Mononuclear cell (primary cell): Measurements from ENCODE around the gene OR1I1. TPM values are rescaled to one million over a fixed set of nuclear protein-coding genes. Genes with fewer than 3 reads are reported as not detected.

Experiments
- H3K27me3 ChIP-seq: 2 replicates; pipeline ENCODE4 v1.6.0; 2011; ENCODE audit warnings: low read length, control low read depth; ENCODE audit not compliant: insufficient read depth
- H3K4me1 ChIP-seq: 2 replicates; pipeline ENCODE4 v1.5.1; 2011; ENCODE audit warnings: mild to moderate bottlenecking, low read length, control low read depth; ENCODE audit not compliant: insufficient read depth
- H3K4me3 ChIP-seq: 2 replicates; pipeline ENCODE4 v1.5.1; 2011; ENCODE audit warnings: mild to moderate bottlenecking, low read length, moderate library complexity
- H3K9me3 ChIP-seq: 2 replicates; pipeline ENCODE4 v1.5.1; 2011; ENCODE audit warnings: low read depth, mild to moderate bottlenecking, control low read depth, low read length
- total RNA-seq: library from RNA; depleted of rRNA; stranded (reverse); fragments of >200 nt; gene quantifications from one replicate; pipeline ENCODE4 v1.2.3, GENCODE V29; 2012

OR1I1 gene
- total RNA-seq, 1 donor = not detected

DNA sequence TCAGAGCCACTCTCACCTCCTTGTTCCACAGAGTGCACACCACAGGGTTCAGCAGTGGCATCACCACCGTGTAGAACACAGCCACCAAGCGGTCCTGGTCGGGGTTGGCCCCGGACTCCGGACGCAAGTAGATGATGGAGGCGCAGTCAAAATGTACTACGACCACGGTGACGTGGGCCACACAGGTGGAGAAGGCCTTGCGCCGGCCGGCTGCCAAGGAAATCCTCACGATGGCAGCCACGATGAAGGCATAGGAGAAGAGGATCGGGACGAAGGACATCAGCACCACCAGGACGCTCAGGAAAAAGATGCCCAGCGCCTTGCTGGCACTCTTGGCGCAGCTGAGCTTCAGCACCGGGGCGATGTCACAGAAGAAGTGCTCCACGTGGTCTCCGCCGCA is 59.1 kb downstream of the OR1I1 start:
- Histone ChIP-seq H3K9me3 (peaks cover 6% of the 10 kb centered on the region), H3K27me3 (no peaks in the 10 kb centered on the region), H3K4me1 (no peaks in the 10 kb centered on the region), H3K4me3 (no peak overlapping the region)

DNA sequence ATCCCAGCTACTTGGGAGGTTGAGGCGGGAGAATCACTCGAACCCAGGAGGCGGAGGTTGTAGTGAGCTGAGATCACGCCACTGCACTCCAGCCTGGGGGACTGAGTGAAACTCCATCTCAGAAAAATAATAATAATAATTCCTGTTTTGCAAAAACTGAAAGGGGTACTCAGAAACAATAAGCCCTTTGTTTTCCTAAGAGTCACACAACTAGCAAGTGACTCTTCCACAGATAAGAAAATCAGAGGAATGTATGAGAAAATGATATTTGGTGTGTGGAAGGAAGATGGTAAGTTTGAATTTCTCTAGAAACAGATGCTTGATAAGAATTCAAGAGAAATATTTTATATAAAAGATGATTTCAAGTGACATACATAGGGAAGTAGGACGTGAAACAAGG is 60.3 kb downstream of the OR1I1 start:
- H3K4me3 ChIP-seq = no peak overlapping the region
- H3K27me3 ChIP-seq = no peaks in the 10 kb centered on the region
- H3K4me1 ChIP-seq = no peaks in the 10 kb centered on the region
- H3K9me3 ChIP-seq = peaks cover 6% of the 10 kb centered on the region

Other genes with a start within 250 kb of the OR1I1 start
- gene OR7A5, start 247.0 kb upstream of the OR1I1 start, total RNA-seq = 0.10 TPM
- gene OR7C1, start 247.0 kb upstream of the OR1I1 start, total RNA-seq = not detected
- gene OR7A10, start 233.3 kb upstream of the OR1I1 start, total RNA-seq = not detected
- not detected for gene OR7A17, start 196.1 kb upstream of the OR1I1 start, total RNA-seq
- gene OR7C2, start 140.7 kb upstream of the OR1I1 start, total RNA-seq = not detected
- gene SLC1A6, start 102.3 kb upstream of the OR1I1 start, total RNA-seq = 0.10 TPM
- not detected for gene CASP14, start 32.7 kb upstream of the OR1I1 start, total RNA-seq
- not detected for gene SYDE1, start 25.2 kb downstream of the OR1I1 start, total RNA-seq
- 0.31 TPM for gene NOTCH3, start 118.8 kb downstream of the OR1I1 start, total RNA-seq
- 0.10 TPM for gene EPHX3, start 150.2 kb downstream of the OR1I1 start, total RNA-seq